Activated effector memory CD4-positive, alpha-beta T cell treated with Interleukin-2 at 50 U/mL for 16 hours (primary cell): ENCODE measurements around the gene IRS4.

Source experiments
- DNase-seq: peaks from one replicate; pipeline ENCODE4 v3.0.0-alpha.2; 2020

IRS4 gene

DNA sequence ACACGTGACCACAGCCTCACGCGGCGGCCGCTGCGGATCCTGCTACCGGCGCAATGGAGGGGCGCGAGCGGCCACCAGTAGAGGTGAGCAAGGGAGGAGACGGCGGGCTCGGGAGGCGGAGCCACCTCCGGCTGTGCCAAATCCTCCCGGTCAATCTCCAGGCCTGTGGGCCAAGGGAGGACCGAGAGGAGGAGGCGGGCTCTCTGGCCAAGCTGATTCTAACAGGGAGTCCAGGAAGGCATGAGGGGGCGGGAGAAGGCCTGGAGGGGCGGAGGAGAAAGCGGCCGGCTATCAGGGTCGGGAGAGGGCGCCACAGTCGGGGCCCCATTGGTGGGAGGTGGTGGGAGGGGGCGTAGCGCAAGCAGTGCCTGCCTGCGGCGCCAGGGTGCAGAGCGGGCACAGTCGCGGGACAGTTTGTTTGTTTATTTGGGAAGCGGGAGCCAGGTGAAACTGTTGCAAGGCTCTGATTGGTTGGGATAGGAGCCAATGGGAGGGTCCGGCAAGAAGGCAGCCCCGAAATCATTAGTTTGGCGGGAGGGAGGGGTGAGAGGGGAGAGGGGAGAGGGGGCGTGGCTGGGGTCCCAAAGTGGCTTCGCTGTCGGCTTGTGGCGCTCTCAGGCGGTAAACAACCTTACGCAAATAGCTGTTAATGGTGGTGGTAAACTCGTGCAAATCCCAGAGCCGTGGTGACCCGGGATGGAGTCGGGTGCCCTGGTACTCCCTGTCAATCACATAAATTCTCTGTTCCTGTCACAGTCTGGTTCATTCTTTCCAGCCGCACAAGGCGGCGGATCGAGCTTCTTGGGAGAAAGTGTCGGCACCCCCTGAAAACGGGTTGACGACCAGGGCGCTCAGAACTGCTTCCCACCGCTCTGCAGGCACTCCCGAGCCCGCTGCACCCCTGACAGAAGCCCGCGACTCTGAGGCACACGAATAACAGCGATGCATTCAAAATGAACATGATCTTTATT, at the start of gene IRS4:
Gene IRS4, minus strand, starts transcription at position 55 of the 971 bp plus-strand sequence.
- DNase-seq = no peak

DNA sequence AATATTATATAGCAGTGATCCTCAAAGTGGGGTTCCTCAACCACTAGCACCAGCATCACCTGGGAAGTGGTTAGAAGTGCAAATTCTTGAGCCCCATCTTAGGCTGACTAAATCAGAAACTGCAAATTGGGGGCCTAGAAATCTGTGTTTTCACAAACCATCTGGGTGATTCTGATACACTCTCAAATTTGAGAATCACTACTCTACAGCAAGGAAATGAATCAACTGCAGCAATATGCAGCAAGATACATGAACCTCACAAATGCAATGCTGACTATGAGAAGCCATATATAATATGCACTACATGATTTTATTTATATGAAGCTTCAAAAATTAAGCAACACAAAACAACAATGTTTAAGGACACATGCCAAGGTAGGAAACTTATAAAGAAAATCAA, 36.2 kb upstream of the IRS4 start:
- DNase-seq = no peak

DNA sequence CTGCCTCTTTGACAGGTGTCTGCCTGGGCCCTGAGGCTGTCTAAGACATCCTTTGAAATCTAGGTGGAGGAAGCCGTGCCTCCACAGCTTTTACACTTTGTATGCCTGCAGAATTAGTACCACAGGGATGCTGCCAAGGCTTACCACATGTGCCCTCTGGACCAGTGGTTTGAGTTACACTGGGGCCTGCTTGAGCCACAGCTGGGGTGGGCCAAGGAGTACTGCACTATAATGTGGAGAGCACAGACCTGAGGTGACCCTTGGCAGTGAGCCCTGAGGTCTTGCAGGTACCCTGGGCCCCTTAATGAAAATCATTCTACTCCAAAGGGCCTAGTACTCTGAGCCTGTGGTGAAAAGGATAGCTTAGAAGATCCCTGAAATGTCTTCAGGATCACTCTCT, 27.2 kb upstream of the IRS4 start:
- DNase-seq = no peak

DNA sequence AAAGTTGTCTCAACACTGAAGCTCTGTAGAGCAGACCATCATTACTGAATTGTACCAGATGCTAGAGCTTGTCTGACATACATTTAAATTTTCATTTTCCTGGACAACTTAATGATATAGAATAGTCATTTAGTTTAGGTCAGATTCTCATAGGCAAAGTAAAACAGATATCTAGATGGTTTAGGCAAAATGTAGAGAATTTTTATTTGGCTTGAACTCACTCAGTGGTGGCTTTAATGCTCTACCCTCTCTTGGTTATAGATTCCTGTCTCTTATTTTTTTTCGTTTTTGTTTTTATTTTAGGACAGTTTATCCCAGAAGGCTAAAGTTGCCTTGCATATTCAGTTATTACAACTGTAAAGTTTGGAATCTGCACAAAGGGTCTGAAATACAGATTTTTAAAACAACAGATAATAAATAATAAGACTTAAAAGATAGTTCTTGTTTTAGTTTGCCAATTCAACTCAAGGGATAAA, 4.0 kb upstream of the IRS4 start:
- DNase-seq = no peak

DNA sequence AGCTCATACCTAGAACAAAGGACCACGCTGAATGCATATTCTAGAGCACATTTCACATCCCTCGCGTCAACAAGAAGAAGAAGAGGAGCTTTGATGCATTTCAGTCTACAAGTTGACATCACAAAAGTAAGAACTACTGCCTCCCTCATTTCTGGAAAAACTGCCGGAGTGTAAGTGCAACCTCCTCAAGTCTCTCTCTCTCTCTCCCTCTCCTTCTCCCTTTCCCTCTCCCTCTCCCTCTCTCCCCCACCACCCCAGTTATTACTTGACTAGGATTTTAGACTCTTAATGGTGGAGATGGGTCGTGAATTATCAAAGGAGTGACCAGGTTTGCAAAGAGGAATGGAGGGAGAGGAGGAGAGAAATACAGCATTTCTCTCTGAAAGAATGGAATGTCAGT, 1.4 kb upstream of the IRS4 start:
- DNase-seq = no peak

DNA sequence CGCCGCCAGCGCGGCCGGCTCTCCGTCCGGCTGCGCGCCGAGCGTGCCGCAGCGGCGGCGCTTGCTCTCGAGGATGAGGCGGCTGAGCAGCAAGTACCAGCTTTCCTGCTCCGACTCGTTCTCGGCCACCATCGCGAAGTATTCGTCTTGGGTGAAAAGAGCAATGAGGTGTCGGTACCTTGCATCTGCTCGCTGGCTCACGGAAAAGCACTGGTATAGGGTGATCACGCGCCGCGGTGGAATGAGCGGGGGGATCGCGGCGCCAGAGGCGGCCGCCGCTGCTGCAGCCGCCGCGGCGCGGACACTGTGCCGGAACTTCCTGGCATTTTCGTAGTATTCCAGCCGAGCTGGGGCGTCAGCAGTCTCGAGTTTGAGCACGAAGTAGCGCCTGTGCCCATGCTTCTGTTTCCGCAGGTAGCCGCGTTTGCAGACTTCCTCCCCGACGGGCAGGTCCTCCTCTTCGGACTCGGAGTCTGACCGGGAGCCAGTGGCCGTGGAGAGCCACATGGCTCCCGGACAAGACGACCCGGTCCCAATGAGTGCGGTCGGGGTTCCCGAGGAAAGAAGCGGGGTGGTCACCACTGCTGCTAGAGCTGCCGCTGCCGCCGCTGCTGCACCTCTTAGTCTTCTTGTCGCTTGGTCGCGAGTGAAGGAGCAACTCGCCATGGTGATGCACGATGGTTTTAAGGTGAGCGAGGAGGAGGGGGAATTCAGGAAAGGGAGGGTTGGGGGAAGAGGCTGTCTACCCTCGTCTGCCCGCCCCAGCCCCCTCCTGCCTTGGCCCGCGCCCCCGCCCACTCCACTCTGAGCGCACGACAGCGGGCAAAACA, 469 bp downstream of the IRS4 start:
- no peak for DNase-seq

DNA sequence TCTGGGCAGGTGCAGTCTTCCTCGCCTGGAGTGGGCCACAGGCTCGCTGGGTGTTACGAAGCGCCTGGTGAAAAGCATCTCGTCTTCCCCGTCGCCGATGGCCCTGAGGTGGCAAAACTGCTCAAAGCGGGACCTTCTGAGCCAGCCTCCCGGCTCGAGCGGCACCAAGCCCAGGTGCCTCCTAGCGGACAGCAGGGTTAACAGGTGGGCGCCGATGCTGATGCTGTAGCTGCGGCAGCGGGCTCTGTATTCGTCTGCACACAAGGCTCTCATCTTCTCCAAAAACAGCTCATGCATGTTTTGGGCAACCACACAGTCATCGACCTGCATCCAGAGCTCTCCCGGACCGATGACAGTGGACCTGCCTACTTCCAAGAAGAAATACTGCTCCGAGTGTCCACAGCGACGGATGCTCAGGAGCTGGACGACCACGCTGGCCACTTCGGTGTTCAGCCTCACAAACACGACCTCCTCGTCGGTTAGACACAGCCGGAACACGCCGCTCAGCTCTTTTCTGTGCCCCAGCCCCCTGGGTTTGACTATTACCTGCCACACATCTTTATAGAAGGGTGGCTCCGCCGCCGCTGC, 1.2 kb downstream of the IRS4 start:
- DNase-seq = no peak

DNA sequence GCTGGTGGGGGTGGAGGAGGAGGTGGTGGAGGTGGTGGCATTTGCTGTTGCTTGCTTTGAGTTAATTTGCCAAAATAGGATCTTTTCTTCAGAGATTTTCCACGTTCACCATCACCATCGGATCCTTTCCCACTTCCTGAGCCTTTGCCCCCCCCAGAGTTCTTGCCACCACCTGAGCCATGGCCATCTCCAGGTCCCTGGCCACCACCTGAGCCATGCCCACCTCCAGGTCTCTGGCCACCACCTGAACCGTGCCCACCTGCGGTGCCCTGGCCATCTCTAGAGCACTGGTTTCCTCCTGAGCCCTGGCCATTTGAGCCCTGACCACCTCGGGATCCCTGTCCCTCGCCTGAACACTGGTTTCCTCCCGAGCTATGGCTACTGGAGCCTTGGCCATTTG, 1.9 kb downstream of the IRS4 start:
- no peak for DNase-seq

DNA sequence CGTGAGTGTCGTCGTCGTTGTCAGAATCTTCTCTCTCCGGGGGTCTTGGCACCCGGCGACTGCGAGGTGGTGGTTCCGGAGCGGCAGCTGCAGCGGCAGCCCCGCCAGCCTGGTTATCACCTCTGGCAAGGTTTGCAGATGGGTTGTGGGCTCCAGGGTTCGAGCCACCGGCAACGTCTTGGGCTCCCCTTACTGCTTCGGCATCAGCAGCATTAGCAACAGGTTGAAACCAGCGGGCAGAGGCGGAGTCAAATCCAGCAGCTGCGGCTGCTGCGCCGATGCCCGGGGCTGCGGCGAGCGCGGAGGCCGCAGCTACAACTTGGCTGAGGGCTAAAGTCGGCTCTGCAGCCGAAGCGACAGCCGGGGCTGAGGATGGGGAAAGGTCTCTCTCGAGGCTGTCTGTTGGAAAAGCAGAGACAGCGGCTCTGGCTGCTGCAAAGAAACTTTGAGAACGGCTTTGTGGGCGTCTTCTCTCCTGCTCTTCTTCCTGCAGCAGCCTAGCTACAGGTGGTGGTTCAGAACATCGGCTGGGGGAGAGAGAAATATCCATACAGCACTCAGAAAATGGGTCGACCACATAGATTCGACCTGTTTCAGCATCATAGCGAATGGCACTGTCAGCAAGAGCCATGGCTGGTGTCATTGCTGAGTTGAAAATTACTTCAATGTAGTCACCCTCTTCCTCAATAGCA, 3.6 kb downstream of the IRS4 start:
- DNase-seq = no peak

DNA sequence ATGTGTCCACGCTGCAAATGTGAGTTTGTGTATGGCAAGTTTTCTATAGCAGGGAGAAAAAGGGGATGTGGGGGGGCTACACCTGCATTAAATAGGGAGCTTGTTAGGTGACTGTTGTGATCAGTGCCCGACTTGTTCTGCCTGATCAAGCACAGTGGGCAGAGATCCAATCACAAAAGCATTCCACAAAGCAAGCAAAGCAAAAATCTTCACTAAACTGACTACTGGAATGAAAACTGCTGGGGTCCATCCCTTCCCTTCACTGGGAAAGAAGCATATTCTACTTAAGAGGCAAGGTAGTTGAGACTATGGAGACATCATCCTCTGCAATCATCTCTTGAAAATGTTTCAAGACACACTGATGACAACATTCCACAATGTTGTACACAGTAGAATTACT, 5.2 kb downstream of the IRS4 start:
- no peak for DNase-seq

DNA sequence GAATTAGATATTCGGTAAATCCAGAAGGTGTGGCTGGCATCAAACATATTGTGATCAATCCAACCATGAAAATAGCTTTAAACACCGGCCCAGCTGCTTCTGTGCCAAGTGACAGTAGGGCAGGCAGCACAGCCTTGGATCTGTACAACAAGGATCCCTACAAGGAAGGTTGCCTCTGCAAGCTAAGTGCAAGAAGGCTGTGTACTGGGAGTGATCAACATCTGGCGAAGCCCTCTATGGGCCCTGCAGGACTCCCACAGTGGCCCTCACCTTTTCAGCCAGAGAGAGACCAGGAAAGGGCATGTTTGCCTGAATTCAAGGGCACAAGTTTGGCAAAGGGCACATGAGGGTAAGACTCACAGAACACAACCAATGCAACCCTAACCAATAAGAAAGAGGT, 9.6 kb downstream of the IRS4 start:
- no peak for DNase-seq

DNA sequence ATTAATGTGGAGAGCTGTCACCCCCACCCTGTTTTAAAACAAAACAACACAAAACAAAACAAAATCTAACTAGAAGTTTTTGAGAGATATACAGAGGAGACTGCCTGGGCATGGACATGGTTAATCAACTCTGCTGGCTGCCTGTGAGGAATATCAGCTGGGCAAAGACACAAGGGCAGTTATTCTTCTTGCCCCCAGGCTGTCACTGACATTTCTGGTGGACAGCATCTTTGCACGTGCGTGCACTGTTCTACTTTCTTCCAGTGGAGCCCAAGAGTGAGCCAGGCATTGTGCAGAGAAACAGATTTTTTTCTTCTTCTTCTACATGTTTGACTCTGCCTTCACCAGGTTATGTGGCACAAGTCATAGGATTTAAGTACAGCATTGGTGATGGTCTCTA, 13.8 kb downstream of the IRS4 start:
- no peak for DNase-seq

DNA sequence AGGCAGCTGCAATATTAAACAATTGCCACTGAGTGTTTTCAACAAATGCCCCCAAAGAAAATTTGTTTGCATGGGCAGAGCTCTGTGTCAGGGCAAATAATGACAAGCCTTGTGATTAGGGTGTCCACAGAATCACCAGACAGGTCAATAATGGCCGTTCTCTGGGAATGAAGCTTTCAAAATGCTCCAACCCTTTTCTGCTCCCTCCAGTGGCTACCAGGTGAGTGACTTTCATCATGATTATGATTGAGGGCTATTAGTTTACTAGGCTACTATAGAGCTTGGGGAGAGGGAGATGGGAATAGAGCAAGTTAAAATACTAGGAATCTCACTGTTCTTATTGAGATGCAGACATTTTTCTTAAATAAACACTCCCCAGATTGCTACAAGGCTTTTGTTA, 23.5 kb downstream of the IRS4 start:
- DNase-seq = no peak

DNA sequence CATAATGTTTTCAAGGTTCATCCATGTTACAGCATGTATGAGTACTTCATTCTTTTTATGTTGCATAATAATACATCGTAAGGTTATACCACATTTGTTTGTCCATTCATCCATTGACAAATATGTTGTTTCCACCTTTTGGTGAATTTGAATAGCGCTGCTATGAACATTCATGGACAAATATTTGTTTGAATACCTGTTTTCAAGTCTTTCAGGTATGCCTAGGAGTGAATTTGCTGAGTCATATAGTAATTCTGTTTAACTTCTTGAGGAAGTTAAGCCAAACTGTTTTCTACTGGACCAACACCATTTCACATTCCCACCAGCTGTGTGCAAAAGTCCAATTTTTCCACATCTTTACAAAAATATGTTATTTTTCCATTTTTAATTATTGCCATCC, 31.5 kb downstream of the IRS4 start:
- no peak for DNase-seq

DNA sequence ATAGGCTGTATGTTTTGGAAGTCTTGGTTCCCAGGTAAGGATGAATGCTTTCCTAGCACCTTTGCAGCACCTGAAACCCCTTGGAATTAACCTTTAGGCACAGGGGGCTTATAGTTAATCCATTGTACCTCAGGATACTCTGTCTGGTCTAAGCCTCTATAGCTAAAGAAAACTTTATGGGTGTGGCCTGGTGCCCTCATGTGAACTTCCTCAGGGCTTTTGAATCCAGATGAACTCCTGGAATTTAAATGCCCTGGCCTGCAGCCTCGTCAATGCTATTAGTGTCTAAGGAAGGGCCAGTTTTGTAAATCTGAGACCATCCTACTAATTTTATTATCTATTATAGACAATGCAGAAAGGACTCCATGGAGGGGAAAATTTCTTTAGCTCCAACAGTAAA, 33.8 kb downstream of the IRS4 start:
- DNase-seq = no peak

DNA sequence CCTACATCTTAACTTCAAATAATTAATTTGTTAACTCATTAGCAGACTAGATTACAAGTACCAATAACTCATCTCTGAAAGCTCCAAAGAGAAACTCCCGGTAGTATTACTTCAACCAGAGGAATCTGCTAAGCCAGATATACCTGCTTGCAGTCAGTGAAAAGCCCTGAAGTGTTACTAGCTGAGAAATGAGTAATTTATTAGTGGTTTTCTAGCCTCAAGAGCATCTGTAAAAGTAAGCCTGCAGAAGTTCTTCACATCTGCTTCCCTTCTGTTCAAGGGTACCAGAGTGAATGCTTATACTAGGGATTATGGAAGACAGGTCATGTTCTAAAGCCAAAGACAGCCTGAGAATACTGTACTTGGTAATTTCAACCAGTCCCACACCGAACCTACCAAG, 34.7 kb downstream of the IRS4 start:
- no peak for DNase-seq

DNA sequence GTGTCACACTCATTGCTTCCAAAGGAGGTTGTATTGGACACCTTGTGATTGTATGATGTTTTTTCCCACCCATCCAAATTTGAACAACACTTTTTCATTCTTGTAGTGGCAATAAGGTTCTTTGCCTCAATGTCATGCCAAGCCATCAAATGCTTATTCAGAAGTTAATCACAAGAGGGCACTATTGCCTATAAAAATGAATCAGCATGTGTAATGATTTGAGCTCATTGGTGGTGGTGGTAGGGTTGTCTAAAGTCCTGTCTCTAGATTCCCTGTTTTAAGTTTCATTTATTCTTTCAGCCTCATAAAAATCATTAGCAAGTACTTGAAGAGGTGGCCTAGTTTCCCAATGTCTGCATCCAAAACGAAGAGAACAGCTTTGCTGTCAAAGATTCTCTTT, 37.0 kb downstream of the IRS4 start:
- no peak for DNase-seq

DNA sequence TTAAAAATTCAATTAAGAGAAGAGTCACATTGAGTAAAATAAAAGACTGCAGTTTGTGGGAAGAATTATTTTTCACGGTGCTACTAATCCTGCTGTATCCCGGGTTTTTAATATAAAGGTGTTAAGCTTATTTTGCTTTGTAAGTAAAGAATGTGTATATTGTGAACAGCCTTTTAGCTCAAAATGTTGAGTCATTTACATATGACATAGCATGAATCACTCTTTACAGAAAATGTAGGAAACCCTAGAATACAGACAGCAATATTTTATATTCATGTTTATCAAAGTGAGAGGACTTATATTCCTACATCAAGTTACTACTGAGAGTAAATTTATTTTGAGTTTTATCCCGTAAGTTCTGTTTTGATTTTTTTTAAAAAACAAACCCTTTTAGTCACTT, 39.7 kb downstream of the IRS4 start:
- DNase-seq = no peak
